Gastrocnemius medialis (tissue), 4 donors: ENCODE results near the gene BMPR1A.

Experiments used
- CTCF ChIP-seq, 5 experiments: fragments of 450-650 bp in 3 of 5; fragments of 200-600 bp in 2 of 5; sonication (generic) in 2 of 5; IDR thresholded peaks in 4 of 5; conservative IDR thresholded peaks in 1 of 5; 1 replicate in 4 of 5; 2 replicates in 1 of 5; pipeline ENCODE4 v1.5.1; 2016 to 2019; ENCODE audit warnings: antibody characterized with exemption in 5 of 5, mild to moderate bottlenecking in 3 of 5, moderate library complexity in 3 of 5
- POLR2A ChIP-seq, 2 donors: fragments of 450-650 bp; IDR thresholded peaks; one replicate each; pipeline ENCODE4 v1.6.1; 2017; ENCODE audit warnings: antibody characterized with exemption in 2 of 2, mild to moderate bottlenecking in 2 of 2, moderate library complexity in 2 of 2

- TF ChIP-seq POLR2A (IDR thresholded peaks at IDR 0.05): no peak
- no peak for TF ChIP-seq CTCF (IDR thresholded peaks at IDR 0.05 in 4 of 5, conservative IDR thresholded peaks at IDR 0.05 in 1 of 5)
These were observed 111.9 kb downstream of the BMPR1A start for GRCh38 chr10:86868353-86868752.
